A549 (cell line): ENCODE data around the gene GMDS. TPM values are rescaled to one million over a fixed set of nuclear protein-coding genes. Genes with fewer than 3 reads are reported as not detected.
A peak's percentile ranks its signal among the peaks of the same experiment; 100 is the strongest.

Source experiments
- ATAC-seq, 2 experiments: fragments of 200-7000 bp in 1 of 2; fragments of >200 bp in 1 of 2; cut with Nextera tagmentation in 1 of 2; cut with Tn5 transposase in 1 of 2; 3 replicates each; pipeline versions ENCODE4 v1.8.0 to v1.9.1; 2018 to 2020; ENCODE audit warnings: mild to moderate bottlenecking in 1 of 2, moderate library complexity in 1 of 2
- CTCF ChIA-PET: fragments of 300-600 bp; sonication (Branson Sonifier 250); formaldehyde crosslinking; extraction: SDS; loops from one replicate; lab custom pipeline; 2021; ENCODE audit warnings: antibody characterized with exemption, inconsistent platforms; lab: Yijun Ruan, JAX
- POLR2A ChIA-PET: fragments of 350-600 bp; formaldehyde crosslinking; extraction: SDS; loops from one replicate; lab custom pipeline; 2021; ENCODE audit warnings: antibody characterized with exemption, inconsistent platforms; lab: Yijun Ruan, JAX
- DNase-seq, 2 experiments: peaks; one replicate each; pipeline versions ENCODE4 v3.0.0 to v3.0.0-alpha.2; 2011 to 2016; ENCODE audit warnings: low read depth in 1 of 2, low spot score in 1 of 2
- FAIRE-seq: peaks from 2 replicates; lab custom pipeline; 2011; peaks lifted over from hg19 to GRCh38; lab: Jason Lieb, UNC
- H3K27ac ChIP-seq, 2 experiments: fragments of >200 bp; sonication (Bioruptor Twin); formaldehyde crosslinking; 3 replicates each; pipeline ENCODE4 v1.5.1; 2016 to 2017
- H3K4me1 ChIP-seq: fragments of >200 bp; sonication (Bioruptor Twin); formaldehyde crosslinking; 3 replicates; pipeline ENCODE4 v1.6.1; 2016
- H3K4me2 ChIP-seq: fragments of >200 bp; sonication (Bioruptor Twin); formaldehyde crosslinking; 3 replicates; pipeline ENCODE4 v1.6.1; 2016
- H3K4me3 ChIP-seq: fragments of >200 bp; sonication (Bioruptor Twin); formaldehyde crosslinking; 3 replicates; pipeline ENCODE4 v1.5.1; 2016
- H3K9me3 ChIP-seq: fragments of >200 bp; sonication (Bioruptor Twin); formaldehyde crosslinking; 3 replicates; pipeline ENCODE4 v1.6.1; 2016
- ATOH8 ChIP-seq: fragments of 250-450 bp; sonication (Bioruptor Pico); IDR thresholded peaks from 2 replicates; pipeline ENCODE4 v1.5.0; 2020; ENCODE audit warnings: low read depth, mild to moderate bottlenecking, moderate library complexity
- BCL3 ChIP-seq: fragments of >200 bp; sonication (Bioruptor Twin); formaldehyde crosslinking; IDR thresholded peaks from 3 replicates; pipeline ENCODE4 v1.6.1; 2016
- CBX2 ChIP-seq: fragments of 200-600 bp; sonication (generic); IDR thresholded peaks from 2 replicates; pipeline ENCODE4 v1.6.1; 2016; ENCODE audit warnings: low read depth, mild to moderate bottlenecking, borderline replicate concordance
- CBX8 ChIP-seq: fragments of 200-600 bp; sonication (generic); IDR thresholded peaks from 2 replicates; pipeline ENCODE4 v1.6.1; 2016
- CEBPB ChIP-seq, 2 experiments: fragments of >200 bp in 1 of 2; sonication (Bioruptor Twin) in 1 of 2; formaldehyde crosslinking in 1 of 2; IDR thresholded peaks; 2 replicates each; pipeline ENCODE4 v1.6.1; 2012 to 2016
- CHD2 ChIP-seq: fragments of 150-350 bp; IDR thresholded peaks from 2 replicates; pipeline ENCODE4 v1.6.1; 2014; ENCODE audit warnings: low read length; ENCODE audit not compliant: partially characterized antibody
- CTCF ChIP-seq: fragments of >200 bp; sonication (Bioruptor Twin); formaldehyde crosslinking; IDR thresholded peaks from 3 replicates; pipeline ENCODE4 v1.5.1; 2016
- E2F6 ChIP-seq: IDR thresholded peaks from 2 replicates; pipeline ENCODE4 v1.6.1; 2012; ENCODE audit warnings: low read depth, borderline replicate concordance
- EHF ChIP-seq: fragments of 250-450 bp; sonication (Bioruptor Pico); IDR thresholded peaks from 2 replicates; pipeline ENCODE4 v1.5.0; 2020; ENCODE audit warnings: mild to moderate bottlenecking
- EHMT2 ChIP-seq: fragments of 200-600 bp; sonication (generic); IDR thresholded peaks from 2 replicates; pipeline ENCODE4 v1.6.1; 2016; ENCODE audit warnings: antibody characterized with exemption, low read depth, mild to moderate bottlenecking, moderate library complexity
- ELK1 ChIP-seq: fragments of 150-350 bp; IDR thresholded peaks from 2 replicates; pipeline ENCODE4 v1.6.1; 2014; ENCODE audit warnings: low read depth, mild to moderate bottlenecking, low read length
- EP300 ChIP-seq, 2 experiments: fragments of >200 bp; sonication (Bioruptor Twin); formaldehyde crosslinking; IDR thresholded peaks; 2 replicates in 1 of 2; 3 replicates in 1 of 2; pipeline ENCODE4 v1.6.1; 2016 to 2017
- FOSL2 ChIP-seq, 2 experiments: fragments of 450-650 bp in 1 of 2; fragments of >200 bp in 1 of 2; sonication (Bioruptor Twin) in 1 of 2; formaldehyde crosslinking; IDR thresholded peaks; 2 replicates each; pipeline versions ENCODE4 v1.5.0 to v1.6.1; 2016 to 2020; ENCODE audit warnings: mild to moderate bottlenecking in 1 of 2, moderate library complexity in 1 of 2
- FOXS1 ChIP-seq: fragments of 250-450 bp; sonication (Bioruptor Pico); IDR thresholded peaks from 2 replicates; pipeline ENCODE4 v1.5.0; 2020; ENCODE audit warnings: mild to moderate bottlenecking, moderate library complexity
- HES2 ChIP-seq: fragments of >200 bp; sonication (Bioruptor Twin); formaldehyde crosslinking; IDR thresholded peaks from 2 replicates; pipeline ENCODE4 v1.6.1; 2016
- HEYL ChIP-seq: fragments of 250-450 bp; sonication (Bioruptor Pico); IDR thresholded peaks from 2 replicates; pipeline ENCODE4 v1.8.0; 2021; ENCODE audit warnings: mild to moderate bottlenecking, moderate library complexity
- HOXB13 ChIP-seq: fragments of 250-450 bp; sonication (Bioruptor Pico); IDR thresholded peaks from 2 replicates; pipeline ENCODE4 v1.5.0; 2020; ENCODE audit warnings: low read depth, mild to moderate bottlenecking, moderate library complexity
- JUN ChIP-seq, 2 experiments: fragments of >200 bp; sonication (Bioruptor Twin); formaldehyde crosslinking; IDR thresholded peaks; 2 replicates in 1 of 2; 3 replicates in 1 of 2; pipeline ENCODE4 v1.6.1; 2016 to 2017
- JUNB ChIP-seq: fragments of >200 bp; sonication (Bioruptor Twin); formaldehyde crosslinking; IDR thresholded peaks from 2 replicates; pipeline ENCODE4 v1.6.1; 2016
- KDM1A ChIP-seq: fragments of 200-600 bp; sonication (generic); IDR thresholded peaks from 2 replicates; pipeline ENCODE4 v1.6.1; 2016; ENCODE audit warnings: low read depth, mild to moderate bottlenecking
- MAX ChIP-seq: IDR thresholded peaks from 2 replicates; pipeline ENCODE4 v1.6.1; 2012
- MYC ChIP-seq: IDR thresholded peaks from 2 replicates; pipeline ENCODE4 v1.6.1; 2012; ENCODE audit warnings: mild to moderate bottlenecking, inconsistent platforms, low read length, improper control_type of control experiment, borderline replicate concordance
- NFE2L2 ChIP-seq: fragments of 150-350 bp; conservative IDR thresholded peaks from 2 replicates; pipeline ENCODE4 v1.6.1; 2014; ENCODE audit warnings: low read length
- NPAS2 ChIP-seq: fragments of 250-450 bp; sonication (Bioruptor Pico); IDR thresholded peaks from 2 replicates; pipeline ENCODE4 v1.8.0; 2022; ENCODE audit warnings: mild to moderate bottlenecking, moderate library complexity, borderline replicate concordance
- NR3C1 ChIP-seq: fragments of >200 bp; sonication (Bioruptor Twin); formaldehyde crosslinking; IDR thresholded peaks from 3 replicates; pipeline ENCODE4 v1.6.1; 2017
- POLR2AphosphoS2 ChIP-seq: conservative IDR thresholded peaks from 2 replicates; pipeline ENCODE4 v1.6.1; 2012; ENCODE audit warnings: low read length, improper control_type of control experiment, inconsistent platforms
- RNF2 ChIP-seq: fragments of 200-600 bp; sonication (generic); IDR thresholded peaks from 2 replicates; pipeline ENCODE4 v1.6.1; 2016; ENCODE audit warnings: low read depth, mild to moderate bottlenecking, antibody characterized with exemption, moderate library complexity, borderline replicate concordance
- TP53 ChIP-seq: fragments of 250-450 bp; sonication (Bioruptor Pico); IDR thresholded peaks from 2 replicates; pipeline ENCODE4 v1.5.0; 2021; ENCODE audit warnings: mild to moderate bottlenecking, moderate library complexity
- USF2 ChIP-seq: fragments of 450-650 bp; IDR thresholded peaks from 2 replicates; pipeline ENCODE4 v1.6.1; 2014; ENCODE audit warnings: antibody characterized with exemption
- ZFP36 ChIP-seq: fragments of 450-650 bp; IDR thresholded peaks from 2 replicates; pipeline ENCODE4 v1.6.1; 2014; ENCODE audit warnings: borderline replicate concordance; ENCODE audit not compliant: partially characterized antibody
- ZSCAN20 ChIP-seq: fragments of 250-450 bp; sonication (Bioruptor Pico); IDR thresholded peaks from 2 replicates; pipeline ENCODE4 v1.8.0; 2022; ENCODE audit warnings: mild to moderate bottlenecking, moderate library complexity
- WGBS: methylation state at CpG from one replicate; pipeline ENCODE4 v1.1.6; 2017; ENCODE audit errors: missing lambda C conversion rate; 5-methylcytosine and 5-hydroxymethylcytosine counted together
- polyA plus RNA-seq, 4 experiments: library from polyadenylated mRNA; depleted of rRNA in 3 of 4; stranded (reverse); fragments of >200 nt; fragmentation: RNase III in 1 of 4; extraction: RNeasy Plus Mini Kit Qiagen cat#74134 plus additional on column Dnase treatment in 1 of 4; gene quantifications; 2 replicates in 3 of 4; 3 replicates in 1 of 4; pipeline ENCODE4 v1.2.3, GENCODE V29; 2011 to 2017

The GMDS gene
- polyA plus RNA-seq, 2 of the 4 experiments (the other 2 are of a cell fraction): 9.9 to 12.4 TPM

- ChIA-PET CTCF (no interaction called here), POLR2A (no interaction called here)
- H3K4me3 ChIP-seq: no peak overlapping the region
- no peaks in the 10 kb centered on the region for H3K9me3 ChIP-seq
- H3K4me1 ChIP-seq: no peaks in the 10 kb centered on the region
- TF ChIP-seq CTCF: no peak
- no peak for TF ChIP-seq EP300 (IDR thresholded peaks at IDR 0.05)
- TF ChIP-seq KDM1A: no peak
- TF ChIP-seq NR3C1: no peak
- TF ChIP-seq CBX2: no peak
- no peak for TF ChIP-seq JUN (IDR thresholded peaks at IDR 0.05)
- TF ChIP-seq ATOH8 (CRISPR knock-in tag): no peak
- TF ChIP-seq EHF (CRISPR knock-in tag): no peak
- no peak for TF ChIP-seq FOXS1 (CRISPR knock-in tag)
- TF ChIP-seq NPAS2 (CRISPR knock-in tag): no peak
- TF ChIP-seq HES2: no peak
- TF ChIP-seq MAX: no peak
- TF ChIP-seq CHD2: no peak
- TF ChIP-seq EHMT2: no peak
- TF ChIP-seq CEBPB (IDR thresholded peaks at IDR 0.05): no peak
- TF ChIP-seq ELK1: no peak
- no peak for TF ChIP-seq RNF2
- no peak for TF ChIP-seq NFE2L2
- no peak for ATAC-seq
- 70% methylated on average over 4 of the region's 7 CpGs for WGBS
- H3K4me2 ChIP-seq: no peak overlapping the region
- no peak overlapping the region for H3K27ac ChIP-seq
- FAIRE-seq: no peak
- DNase-seq: no peak
Measured at GRCh38 chr6:1643111-1643510, 602.3 kb downstream of the GMDS start.

GRCh38 chr6:1641343-1641885 lies 604.0 kb downstream of the GMDS start:
- peak in 1 of 2 experiments; percentile 57; a peak in 4 of 6 replicates for ATAC-seq
- DNase-seq: no peak
- FAIRE-seq: no peak
- Histone ChIP-seq H3K4me3 (no peak overlapping the region), H3K9me3 (no peaks in the 10 kb centered on the region), H3K4me2 (no peak overlapping the region), H3K4me1 (peaks cover 7% of the 10 kb centered on the region; the same call in 2 of the 3 replicates), H3K27ac (no peak overlapping the region)
- POLR2A ChIA-PET: no interaction called here
- 74% methylated on average over 10 of the region's 12 CpGs for WGBS
- CTCF ChIA-PET: interaction anchor here (0.6 to 1.6 kb wide), 2 partner anchors 11 to 17 kb away, joined by 3 read pairs; no protein-coding TSS in a partner anchor
- TF ChIP-seq HOXB13 (no peak), CEBPB (IDR thresholded peaks at IDR 0.05) (no peak), BCL3 (no peak), ZFP36 (no peak), FOSL2 (IDR thresholded peaks at IDR 0.05) (no peak), FOSL2 (CRISPR knock-in tag; IDR thresholded peaks at IDR 0.05) (no peak), CBX8 (no peak), POLR2AphosphoS2 (no peak), ATOH8 (CRISPR knock-in tag) (no peak), E2F6 (no peak), NR3C1 (no peak), MYC (no peak), USF2 (no peak), HEYL (no peak), ZSCAN20 (CRISPR knock-in tag) (no peak), JUNB (no peak), JUN (IDR thresholded peaks at IDR 0.05) (no peak), TP53 (CRISPR knock-in tag) (no peak)
